ENCODE measurements around the gene MTERF4.

The MTERF4 gene

DNA sequence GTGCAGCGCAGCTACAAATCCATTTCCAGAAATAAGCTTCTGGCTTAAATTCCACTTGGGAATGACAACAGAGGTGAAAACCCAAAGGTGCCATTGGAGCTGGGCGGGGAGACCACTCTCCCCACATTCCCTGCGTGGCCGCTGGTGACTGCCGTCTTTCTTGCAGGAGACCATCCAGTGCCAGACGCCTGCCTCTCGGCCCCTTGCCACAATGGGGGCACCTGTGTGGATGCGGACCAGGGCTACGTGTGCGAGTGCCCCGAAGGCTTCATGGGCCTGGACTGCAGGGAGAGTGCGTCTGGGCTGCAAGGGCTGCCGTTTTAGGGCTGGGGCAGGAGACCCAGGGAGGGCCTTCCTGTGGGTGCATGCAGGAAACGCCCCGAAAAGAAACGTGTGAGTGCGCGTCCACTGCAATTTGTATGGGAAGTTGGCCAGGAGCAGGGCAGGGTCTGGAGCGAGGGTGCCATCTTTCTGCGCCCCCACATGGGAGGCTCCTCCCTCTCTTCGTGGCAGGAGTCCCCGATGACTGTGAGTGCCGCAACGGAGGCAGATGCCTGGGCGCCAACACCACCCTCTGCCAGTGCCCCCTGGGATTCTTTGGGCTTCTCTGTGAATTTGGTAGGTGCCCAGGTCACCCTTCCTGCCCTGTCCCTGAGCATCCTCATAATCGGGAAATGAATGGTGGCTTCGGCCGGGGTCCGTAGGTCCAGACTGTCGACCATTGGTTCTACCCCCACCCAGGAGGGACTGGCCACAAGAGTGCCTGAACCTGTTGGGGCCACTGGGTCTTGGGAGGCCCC lies 53.7 kb downstream of the MTERF4 start:
- DNase-seq, result no peak

DNA sequence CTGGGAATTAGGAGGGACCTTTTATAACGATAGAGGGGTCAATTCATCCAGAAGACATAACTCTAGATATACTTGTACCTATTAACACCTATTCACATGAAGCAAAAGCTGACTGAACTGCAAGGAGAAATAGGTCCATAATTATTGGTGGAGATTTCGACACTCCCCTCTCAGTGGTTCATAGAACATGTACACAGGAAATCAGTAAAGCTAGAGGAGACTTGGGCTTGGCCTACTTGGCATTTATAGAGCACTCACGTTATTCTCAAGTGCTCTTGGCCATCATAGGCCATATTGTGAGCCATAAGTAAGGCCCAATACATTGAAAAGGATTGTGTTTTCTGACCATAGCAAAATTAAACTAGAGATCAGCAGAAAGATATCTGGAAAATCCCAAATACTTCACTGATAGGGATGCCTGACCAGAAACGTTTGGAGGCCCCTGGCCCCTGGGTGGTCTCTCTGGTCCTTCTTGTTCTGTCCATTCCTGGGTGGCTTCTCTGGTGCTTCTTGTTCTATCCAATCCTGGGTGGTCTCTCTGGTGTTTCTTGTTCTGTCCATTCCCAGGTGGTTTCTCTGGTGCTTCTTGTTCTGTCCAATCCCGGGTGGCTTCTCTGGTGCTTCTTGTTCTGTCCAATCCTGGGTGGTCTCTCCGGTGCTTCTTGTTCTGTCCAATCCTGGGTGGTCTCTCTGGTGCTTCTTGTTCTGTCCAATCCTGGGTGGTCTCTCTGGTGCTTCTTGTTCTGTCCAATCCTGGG lies 54.7 kb downstream of the MTERF4 start:
- no peak for DNase-seq

All from NCI-H2081 treated with DMSO at 0.1 percent for 48 hours (cell line).